GM12874 (cell line): ENCODE results near the gene RGL1.

Source experiments
- CTCF ChIP-seq: IDR thresholded peaks from 2 replicates; pipeline ENCODE4 v1.5.1; 2011; ENCODE audit warnings: low read depth, mild to moderate bottlenecking, control low read depth, low read length, moderate library complexity; ENCODE audit not compliant: insufficient read depth

RGL1 gene

GRCh38 chr1:183769956-183770815, 34.7 kb upstream of the RGL1 start:
- no peak for TF ChIP-seq CTCF

GRCh38 chr1:183770816-183771128, 34.1 kb upstream of the RGL1 start:
- no peak for TF ChIP-seq CTCF

- no peak for TF ChIP-seq CTCF
Observed at GRCh38 chr1:183773482-183774274, 31.2 kb upstream of the RGL1 start.

- no peak for TF ChIP-seq CTCF
Observed at GRCh38 chr1:183774938-183775337, 30.0 kb upstream of the RGL1 start.

GRCh38 chr1:183776731-183777130, 28.2 kb upstream of the RGL1 start:
- TF ChIP-seq CTCF: no peak

- TF ChIP-seq CTCF: no peak
Observed at GRCh38 chr1:183777328-183777727, 27.6 kb upstream of the RGL1 start.

- TF ChIP-seq CTCF: no peak
Observed at GRCh38 chr1:183778045-183778444, 26.9 kb upstream of the RGL1 start.
